SK-N-SH (cell line): ENCODE results near the gene DSCAM.

Experiments
- FOXJ3 ChIP-seq: sonication (generic); formaldehyde crosslinking; IDR thresholded peaks from 2 replicates; pipeline ENCODE4 v1.5.1; 2020; ENCODE audit warnings: mild to moderate bottlenecking, missing genetic modification reagents
- FOXM1 ChIP-seq: IDR thresholded peaks from 2 replicates; pipeline ENCODE4 v1.4.0; 2012; ENCODE audit warnings: low read depth, mild to moderate bottlenecking
- RCOR1 ChIP-seq: fragments of 150-350 bp; IDR thresholded peaks from 2 replicates; pipeline ENCODE4 v1.6.1; 2017; ENCODE audit warnings: antibody characterized with exemption, low read length
- SIN3A ChIP-seq: IDR thresholded peaks from 2 replicates; pipeline ENCODE4 v1.6.1; 2012; ENCODE audit warnings: low read depth, mild to moderate bottlenecking, low read length, moderate library complexity, borderline replicate concordance
- TEAD4 ChIP-seq: IDR thresholded peaks from 2 replicates; pipeline ENCODE4 v1.4.0; 2012; ENCODE audit warnings: mild to moderate bottlenecking, borderline replicate concordance; ENCODE audit not compliant: insufficient read depth
- TF ChIP-seq, protein P1 (sequence below): fragments of 200-600 bp; sonication (generic); IDR thresholded peaks from 2 replicates; pipeline ENCODE4 v1.6.1; 2017; ENCODE audit warnings: antibody characterized with exemption, mild to moderate bottlenecking, moderate library complexity
- TF ChIP-seq, protein P2 (sequence below): fragments of 150-350 bp; IDR thresholded peaks from 2 replicates; pipeline ENCODE4 v1.6.1; 2017; ENCODE audit warnings: antibody characterized with exemption, low read length, low read depth, borderline replicate concordance

DNA sequence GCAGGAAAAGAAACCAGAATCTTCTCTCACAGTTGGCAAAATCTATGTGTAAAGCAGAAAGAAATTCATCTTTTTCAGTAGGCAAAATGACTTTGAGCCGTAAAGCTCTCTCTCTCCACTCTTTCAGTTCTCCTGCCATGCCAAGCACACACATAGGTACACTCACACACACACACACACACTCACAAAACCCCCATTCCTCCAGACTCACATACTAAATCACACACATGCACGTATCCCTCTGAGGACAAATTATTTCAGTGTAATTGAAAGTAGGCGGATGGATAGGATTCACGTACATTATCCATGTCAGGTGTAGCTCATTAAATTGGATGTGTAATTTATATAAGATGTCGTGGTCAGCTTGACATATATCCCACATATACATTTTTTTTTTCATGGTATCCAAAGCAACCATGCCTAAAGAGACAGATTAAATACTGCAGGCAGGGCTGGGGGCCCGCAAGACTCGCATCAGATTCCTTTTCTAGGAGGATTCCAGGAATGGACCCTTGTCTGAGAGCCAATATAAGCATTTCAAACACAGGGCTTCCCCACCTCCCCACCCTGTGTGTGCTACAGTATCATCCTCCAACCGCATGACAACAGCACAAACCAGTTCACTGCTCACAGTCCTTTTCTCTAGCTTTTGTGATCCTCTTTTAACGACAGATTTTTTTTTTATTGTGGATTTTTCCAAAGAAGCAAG, 658.9 kb downstream of the DSCAM start:
- TF ChIP-seq SIN3A (no peak), RCOR1 (no peak), FOXM1 (no peak), FOXJ3 (no peak), TEAD4 (no peak)
- TF ChIP-seq, protein P1, sequence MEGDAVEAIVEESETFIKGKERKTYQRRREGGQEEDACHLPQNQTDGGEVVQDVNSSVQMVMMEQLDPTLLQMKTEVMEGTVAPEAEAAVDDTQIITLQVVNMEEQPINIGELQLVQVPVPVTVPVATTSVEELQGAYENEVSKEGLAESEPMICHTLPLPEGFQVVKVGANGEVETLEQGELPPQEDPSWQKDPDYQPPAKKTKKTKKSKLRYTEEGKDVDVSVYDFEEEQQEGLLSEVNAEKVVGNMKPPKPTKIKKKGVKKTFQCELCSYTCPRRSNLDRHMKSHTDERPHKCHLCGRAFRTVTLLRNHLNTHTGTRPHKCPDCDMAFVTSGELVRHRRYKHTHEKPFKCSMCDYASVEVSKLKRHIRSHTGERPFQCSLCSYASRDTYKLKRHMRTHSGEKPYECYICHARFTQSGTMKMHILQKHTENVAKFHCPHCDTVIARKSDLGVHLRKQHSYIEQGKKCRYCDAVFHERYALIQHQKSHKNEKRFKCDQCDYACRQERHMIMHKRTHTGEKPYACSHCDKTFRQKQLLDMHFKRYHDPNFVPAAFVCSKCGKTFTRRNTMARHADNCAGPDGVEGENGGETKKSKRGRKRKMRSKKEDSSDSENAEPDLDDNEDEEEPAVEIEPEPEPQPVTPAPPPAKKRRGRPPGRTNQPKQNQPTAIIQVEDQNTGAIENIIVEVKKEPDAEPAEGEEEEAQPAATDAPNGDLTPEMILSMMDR, result no peak
- TF ChIP-seq, protein P2, sequence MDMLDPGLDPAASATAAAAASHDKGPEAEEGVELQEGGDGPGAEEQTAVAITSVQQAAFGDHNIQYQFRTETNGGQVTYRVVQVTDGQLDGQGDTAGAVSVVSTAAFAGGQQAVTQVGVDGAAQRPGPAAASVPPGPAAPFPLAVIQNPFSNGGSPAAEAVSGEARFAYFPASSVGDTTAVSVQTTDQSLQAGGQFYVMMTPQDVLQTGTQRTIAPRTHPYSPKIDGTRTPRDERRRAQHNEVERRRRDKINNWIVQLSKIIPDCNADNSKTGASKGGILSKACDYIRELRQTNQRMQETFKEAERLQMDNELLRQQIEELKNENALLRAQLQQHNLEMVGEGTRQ, result no peak
